Tongue (tissue), 2 donors: Measurements from ENCODE around the gene HSPG2. TPM values are rescaled to one million over a fixed set of nuclear protein-coding genes. Genes with fewer than 3 reads are reported as not detected.
"Not testable (repeated sequence)": the region's sequence is repeated elsewhere in the genome, so short reads cannot be mapped to it uniquely, and the experiment has no call there.

Experiments
- DNase-seq: peaks from one replicate; pipeline ENCODE4 v3.0.0-alpha.2; 2015
- total RNA-seq: library from RNA; depleted of rRNA; stranded (reverse); fragments of >200 nt; gene quantifications from one replicate; pipeline ENCODE4 v1.2.3, GENCODE V29; 2014

HSPG2 gene
- total RNA-seq, 1 donor from 2014 or later, result 381 TPM

DNA sequence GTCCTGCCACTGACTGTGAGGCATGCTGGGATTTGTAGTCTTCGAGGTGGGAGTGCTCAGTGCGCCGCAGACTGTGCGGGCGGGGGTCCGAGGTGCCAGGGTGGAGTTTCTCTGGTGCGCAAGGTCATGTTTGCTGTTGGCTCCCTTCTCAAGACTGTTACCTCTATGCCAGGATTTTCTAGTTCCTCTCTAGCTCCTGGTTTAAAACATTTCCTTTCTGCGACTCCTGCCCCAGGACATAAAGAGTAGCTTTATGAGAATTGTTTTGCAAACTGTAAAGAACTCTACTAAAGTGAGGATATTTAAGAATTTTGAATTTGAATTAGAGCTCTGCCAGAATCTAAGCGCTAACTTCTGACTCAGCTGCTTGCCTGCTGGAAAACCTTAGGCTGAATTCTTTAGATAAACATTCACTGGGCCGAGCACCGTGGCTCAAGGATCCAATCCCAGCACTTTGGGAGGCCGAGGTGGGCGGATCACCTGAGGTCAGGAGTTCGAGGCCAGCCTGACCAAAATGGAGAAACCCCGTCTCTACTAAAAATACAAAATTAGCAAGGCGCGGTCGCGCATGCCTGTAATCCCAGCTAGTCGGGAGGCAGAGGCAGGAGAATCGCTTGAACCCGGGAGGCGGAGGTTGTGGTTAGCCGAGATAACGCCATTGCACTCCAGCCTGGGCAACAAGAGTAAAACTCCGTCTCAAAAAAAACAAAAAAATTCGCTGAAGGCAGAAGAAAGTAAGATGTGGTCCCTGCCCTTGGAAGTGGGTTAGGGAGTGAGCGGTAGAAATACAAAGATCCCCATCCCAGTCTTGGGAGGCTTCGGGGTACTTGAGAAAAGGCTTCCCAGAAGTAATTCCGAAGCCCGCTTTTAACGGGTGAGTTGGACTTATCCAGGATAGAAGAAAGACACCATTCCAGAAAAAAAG lies 153.2 kb downstream of the HSPG2 start:
- no peak for DNase-seq

DNA sequence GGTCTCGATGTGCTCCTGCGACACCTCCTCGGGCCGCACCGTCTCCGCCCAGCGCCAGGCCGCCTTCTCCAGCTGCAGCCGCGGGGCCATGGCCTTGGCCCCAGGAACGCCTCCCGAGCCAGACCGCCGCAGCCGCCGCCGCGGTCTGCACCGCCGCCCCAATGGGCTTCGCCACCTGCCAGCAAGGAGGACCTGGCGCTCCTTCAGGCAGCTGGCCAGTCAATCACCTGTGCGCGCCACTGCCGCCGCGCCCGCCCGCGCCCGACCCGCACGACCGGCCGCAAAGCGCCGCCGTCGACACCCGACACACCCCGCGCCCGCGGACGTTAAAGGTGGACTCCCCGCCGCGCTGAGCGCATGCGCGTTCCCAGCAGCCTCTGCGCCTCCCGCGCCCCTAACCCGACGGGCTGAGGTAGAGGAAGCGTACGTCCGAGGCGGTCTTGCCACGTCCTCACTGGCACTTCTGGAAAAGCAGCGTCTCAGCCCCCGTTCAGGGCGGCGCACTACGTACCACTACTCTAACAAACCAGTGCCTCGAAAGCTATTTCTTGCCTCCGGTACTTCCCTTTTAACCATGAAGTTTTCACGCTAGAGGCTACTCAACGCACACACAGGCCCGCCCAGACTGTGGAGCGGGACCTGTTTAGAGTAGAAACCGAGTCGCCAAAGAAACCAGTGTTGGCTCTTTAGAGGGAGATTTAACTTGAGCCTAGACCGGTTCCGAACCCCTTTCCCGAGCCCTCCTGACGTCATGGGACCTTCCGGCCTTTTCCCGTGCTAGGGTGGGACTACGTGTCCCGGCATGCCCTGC lies 154.0 kb downstream of the HSPG2 start, which contains the start of gene USP48:
USP48 (minus strand) TSS at position 282 of the 811 bp plus-strand sequence; CDS start at position 90, 192 bp downstream.
- DNase-seq, result peak; percentile 99

DNA sequence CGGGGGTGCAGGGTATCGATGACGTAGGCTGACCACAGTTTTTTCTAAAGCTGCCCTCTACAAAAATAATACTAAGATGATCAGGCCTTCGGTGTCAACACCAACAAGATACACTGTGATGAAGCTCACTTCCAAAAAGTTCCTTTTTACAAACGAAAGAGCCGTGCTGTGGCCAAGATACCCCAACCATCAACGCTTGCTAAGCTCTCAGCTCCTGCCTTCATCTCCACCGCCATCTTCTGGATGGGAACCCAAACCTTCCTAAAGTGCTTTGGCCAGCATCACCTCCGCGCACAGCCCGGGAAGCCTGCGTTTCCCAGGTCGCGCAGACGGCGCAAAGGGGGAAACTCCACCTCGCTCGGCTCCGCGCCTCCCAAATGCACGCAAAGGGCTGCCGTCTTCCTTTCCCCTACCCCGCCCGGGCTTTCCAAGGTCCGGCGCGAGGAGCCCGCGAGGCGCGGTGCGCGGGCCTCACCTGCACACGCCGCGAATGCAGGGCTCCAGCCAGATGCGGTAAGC lies 154.7 kb downstream of the HSPG2 start:
- peak; percentile 74 for DNase-seq

DNA sequence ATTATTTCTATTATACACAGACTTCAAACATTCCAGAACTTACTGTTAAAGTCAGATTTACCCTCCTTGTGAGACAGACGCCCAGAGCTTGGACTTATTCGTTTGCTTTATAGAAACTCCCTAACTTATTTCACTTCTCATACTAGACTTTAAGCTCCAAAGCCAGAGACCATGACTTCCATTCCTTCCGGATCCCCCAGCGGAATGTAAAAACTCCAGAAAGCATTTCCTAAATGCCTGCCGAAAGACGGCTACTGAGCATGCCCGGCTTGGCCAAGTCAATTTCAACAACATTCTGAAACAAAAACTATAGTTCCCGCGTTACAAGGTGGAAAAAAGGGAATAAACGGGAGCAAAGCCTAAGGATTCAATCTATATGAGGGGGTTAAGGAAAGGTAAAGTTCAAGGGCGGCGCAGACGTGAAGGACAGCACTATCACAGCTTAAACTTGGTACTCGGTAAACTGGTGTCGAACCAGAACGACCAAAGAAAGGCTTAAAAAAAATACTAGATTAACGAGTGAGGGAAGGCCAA lies 155.2 kb downstream of the HSPG2 start:
- peak; percentile 60 for DNase-seq

DNA sequence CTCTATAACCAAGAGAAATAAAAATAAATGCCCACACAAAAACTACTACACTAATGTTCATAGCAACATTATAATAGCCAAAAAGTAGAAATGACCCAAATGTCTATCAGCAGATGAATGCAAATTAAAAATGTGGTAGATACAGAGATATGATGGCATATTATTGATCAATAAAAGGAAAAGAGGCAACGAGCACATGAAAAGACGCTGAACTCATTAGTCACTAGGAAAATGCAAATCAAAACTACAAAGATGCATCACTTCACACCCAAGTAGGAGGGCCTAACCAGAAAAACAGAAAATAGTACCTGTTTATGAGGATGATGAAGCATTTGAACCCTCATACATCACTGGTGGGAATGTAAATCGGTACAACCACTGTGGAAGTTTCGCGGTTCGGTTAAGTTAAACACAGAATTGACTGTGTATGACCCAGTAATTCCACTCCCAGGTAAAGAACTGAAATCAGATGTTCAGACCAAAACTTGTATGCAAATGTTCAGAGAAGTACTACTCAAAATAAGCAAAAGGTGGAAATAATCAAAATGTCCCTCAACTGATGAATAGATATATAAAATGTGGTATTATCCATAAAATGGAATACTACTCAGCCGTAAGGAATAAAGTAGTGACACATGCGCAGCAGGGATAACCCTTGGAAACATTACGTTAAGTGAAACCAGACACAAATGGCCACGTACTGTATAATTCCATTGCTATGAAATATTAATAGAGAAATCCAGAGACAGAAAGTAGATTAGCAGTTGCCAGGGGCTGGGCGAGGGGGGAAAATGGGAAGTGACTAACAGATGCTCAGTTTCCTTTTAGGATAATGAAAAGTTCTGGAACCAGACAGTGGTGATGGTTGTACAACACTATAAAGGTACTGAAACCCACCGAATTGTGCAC lies 157.2 kb downstream of the HSPG2 start:
- no peak for DNase-seq

DNA sequence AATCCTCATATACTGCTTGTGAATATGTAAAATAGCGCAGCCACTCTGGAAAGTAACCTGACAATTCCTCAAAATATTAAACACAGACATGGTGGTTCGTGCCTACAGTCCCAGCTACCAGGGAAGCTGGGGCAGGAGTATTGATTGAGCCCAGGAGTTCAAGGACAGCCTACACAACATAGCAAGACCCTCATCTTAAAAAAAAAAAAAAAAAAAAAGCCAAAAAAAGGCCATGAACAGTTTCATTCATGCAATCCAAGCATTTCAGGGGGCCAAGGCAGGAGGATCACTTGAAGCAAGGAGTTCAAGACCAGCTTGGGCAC lies 158.7 kb downstream of the HSPG2 start:
- no peak for DNase-seq

DNA sequence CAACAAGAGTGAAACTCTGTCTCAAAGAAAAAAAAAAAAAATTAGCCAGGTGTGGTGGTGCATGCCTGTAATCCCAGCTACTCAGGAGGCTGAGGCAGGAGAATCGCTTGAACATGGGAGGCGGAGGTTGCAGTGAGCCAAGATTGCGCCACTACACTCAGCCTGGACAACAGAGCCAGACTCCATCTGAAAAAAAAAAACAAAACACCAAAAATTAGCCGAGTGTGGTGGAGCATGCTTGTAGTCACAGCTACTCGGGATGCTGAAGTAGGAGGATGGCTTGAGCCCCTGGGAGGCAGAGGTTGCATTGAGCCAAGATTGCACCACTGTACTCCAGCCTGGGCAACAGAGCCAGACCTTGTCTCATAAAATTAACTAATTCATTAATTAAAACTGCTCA lies 160.2 kb downstream of the HSPG2 start:
- DNase-seq, result not testable (repeated sequence)

DNA sequence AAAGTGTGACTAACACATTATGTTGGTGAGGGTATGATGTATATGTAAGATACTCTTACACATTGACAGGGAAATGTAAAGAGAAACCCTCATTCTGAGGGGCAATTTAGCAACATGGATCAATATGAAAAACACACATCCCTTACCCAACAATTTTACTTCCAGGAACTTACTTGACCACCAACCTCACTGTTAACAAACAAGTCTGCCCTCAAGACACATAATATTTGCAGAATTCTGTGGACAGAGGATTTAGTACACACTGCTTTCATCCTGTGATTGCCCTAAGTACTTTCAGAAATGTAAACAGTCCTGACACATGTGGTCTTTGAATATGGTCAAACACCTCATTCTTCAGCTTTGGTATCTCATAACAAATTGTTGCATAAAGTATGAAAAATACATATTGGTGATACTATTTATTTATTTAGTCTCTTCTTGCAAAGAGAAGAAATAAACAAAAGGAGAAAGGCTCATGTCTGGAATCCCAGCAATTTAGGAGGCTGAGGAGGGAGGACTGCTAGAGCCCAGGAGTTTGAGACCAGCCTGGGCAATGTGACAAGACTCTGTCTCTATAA lies 161.0 kb downstream of the HSPG2 start:
- no peak for DNase-seq

DNA sequence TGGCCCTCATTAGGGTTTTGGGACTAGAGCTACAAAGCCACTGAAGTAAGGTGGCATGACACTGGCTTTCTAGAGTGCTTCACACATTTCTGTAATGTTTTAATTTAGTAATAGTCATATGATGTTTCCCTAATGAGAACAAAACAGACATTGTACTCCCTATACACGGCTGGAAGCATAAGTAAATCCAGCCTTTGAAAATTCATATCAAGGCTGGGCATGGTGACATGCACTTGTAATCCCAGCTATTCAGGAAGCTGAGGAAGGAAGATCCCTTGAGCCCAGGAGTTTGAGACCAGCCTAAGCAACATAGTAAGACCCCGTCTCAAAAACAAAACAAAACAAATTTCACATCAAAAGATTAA lies 161.6 kb downstream of the HSPG2 start:
- DNase-seq, result no peak

DNA sequence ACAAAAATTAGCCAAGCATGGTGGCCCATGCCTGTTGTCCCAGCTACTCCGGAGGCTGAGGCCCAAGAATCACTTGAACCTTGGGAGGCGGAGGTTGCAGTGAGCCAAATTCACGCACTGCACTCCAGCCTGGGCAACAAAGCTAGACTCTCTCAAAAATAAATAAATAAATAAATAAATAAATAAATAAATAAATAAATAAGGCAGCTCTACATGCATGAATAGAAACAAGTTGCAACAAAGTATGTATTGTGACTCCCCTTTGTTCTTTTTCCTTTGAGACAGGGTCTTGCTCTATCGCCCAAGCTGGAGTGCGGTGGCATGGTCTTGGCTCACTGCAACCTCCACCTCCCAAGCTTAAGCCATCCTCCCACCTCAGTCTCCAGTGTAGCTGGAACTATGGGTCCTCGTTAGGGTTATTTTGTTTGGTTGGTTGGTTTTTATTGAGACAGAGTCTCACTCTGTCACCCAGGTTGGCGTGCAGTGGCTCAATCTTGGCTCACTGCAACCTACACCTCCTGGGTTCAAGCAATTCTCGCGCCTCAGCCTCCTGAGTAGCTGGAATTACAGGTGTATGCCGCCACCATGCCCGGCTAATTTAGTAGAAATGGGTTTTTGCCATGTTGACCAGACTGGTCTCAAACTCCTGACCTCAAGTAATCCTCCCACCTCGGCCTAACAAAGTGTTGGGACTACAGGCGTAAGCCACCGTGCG lies 162.1 kb downstream of the HSPG2 start:
- DNase-seq, result no peak

DNA sequence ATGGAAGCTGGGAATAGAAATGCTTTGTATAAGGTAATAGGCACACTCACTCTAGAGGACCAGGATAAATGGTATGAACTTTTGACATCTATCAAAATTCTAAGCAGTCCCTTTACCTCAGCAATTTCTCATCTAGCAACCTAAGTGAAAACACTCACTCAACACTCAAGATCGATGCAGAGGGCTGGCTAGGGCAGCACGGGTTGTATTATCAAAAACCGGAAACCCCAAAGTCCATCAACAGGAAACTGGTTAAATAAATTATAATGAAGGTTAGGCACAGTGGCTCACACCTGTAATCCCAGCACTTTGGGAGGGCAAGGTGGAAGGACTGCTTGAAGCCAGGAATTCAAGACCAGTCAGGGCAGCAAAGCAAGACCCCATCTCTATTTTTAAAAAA lies 163.5 kb downstream of the HSPG2 start:
- no peak for DNase-seq

Other genes with a start within 250 kb of the HSPG2 start
- gene USP48, start 154.2 kb downstream of the HSPG2 start, total RNA-seq, result 98.1 TPM
- 0.21 TPM for gene LDLRAD2, start 125.0 kb downstream of the HSPG2 start, total RNA-seq
- not detected for gene CELA3B, start 39.7 kb upstream of the HSPG2 start, total RNA-seq
- not detected for gene CELA3A, start 64.3 kb upstream of the HSPG2 start, total RNA-seq
- gene CDC42, start 115.4 kb upstream of the HSPG2 start, total RNA-seq, result 288 TPM
- gene WNT4, start 205.8 kb upstream of the HSPG2 start, total RNA-seq, result 7.7 TPM